Gastrocnemius medialis (tissue), 4 donors: ENCODE measurements around the gene CASP8. TPM values are rescaled to one million over a fixed set of nuclear protein-coding genes. Genes with fewer than 3 reads are reported as not detected.
"Not testable (repeated sequence)": the region's sequence is repeated elsewhere in the genome, so short reads cannot be mapped to it uniquely, and the experiment has no call there.

Experiments
- ATAC-seq, 2 donors: fragments of 150-250 bp; one replicate each; pipeline ENCODE4 v1.9.1; 2016
- DNase-seq, 2 donors: peaks; one replicate each; pipeline ENCODE4 v3.0.0-alpha.2; 2019
- H3K27ac ChIP-seq, 4 donors: fragments of 200-600 bp; sonication (generic); 1 replicate in 1 of 4; 2 replicates in 3 of 4; pipeline ENCODE4 v1.5.1; 2016 to 2018; ENCODE audit warnings: mild to moderate bottlenecking in 2 of 4, moderate library complexity in 1 of 4
- H3K27me3 ChIP-seq, 3 donors: fragments of 200-600 bp; sonication (generic) in 2 of 3; 1 replicate in 1 of 3; 2 replicates in 2 of 3; pipeline versions ENCODE4 v1.5.1 to v1.6.0; 2016 to 2019; ENCODE audit warnings: mild to moderate bottlenecking in 1 of 3, moderate library complexity in 1 of 3
- H3K36me3 ChIP-seq, 2 donors: fragments of 200-600 bp; sonication (generic) in 1 of 2; one replicate each; pipeline ENCODE4 v1.5.1; 2017 to 2018
- H3K4me1 ChIP-seq, 2 donors: fragments of 200-600 bp; sonication (generic) in 1 of 2; one replicate each; pipeline ENCODE4 v1.5.1; 2016 to 2017; ENCODE audit warnings: mild to moderate bottlenecking in 2 of 2
- H3K4me3 ChIP-seq, 4 donors: fragments of 200-600 bp; sonication (generic) in 3 of 4; 1 replicate in 1 of 4; 2 replicates in 3 of 4; pipeline ENCODE4 v1.5.1; 2016 to 2019; ENCODE audit warnings: mild to moderate bottlenecking in 2 of 4
- H3K9me3 ChIP-seq, 3 donors: fragments of 200-600 bp; sonication (generic) in 2 of 3; 1 replicate in 1 of 3; 2 replicates in 2 of 3; pipeline ENCODE4 v1.5.1; 2016 to 2019
- CTCF ChIP-seq, 5 experiments: fragments of 450-650 bp in 3 of 5; fragments of 200-600 bp in 2 of 5; sonication (generic) in 2 of 5; IDR thresholded peaks in 4 of 5; conservative IDR thresholded peaks in 1 of 5; 1 replicate in 4 of 5; 2 replicates in 1 of 5; pipeline ENCODE4 v1.5.1; 2016 to 2019; ENCODE audit warnings: antibody characterized with exemption in 5 of 5, mild to moderate bottlenecking in 3 of 5, moderate library complexity in 3 of 5
- POLR2A ChIP-seq, 2 donors: fragments of 450-650 bp; IDR thresholded peaks; one replicate each; pipeline ENCODE4 v1.6.1; 2017; ENCODE audit warnings: antibody characterized with exemption in 2 of 2, mild to moderate bottlenecking in 2 of 2, moderate library complexity in 2 of 2
- in situ Hi-C, 4 donors: fragments of 200-750 bp; cut with MboI; loops; one replicate each; pipeline versions ENCODE4 v1.15.0 to v1.8.0; 2017; ENCODE audit warnings: low sequenced_read_pairs in 4 of 4
- intact Hi-C: fragments of 100-400 bp; cut with DNase I; formaldehyde crosslinking; loops from one replicate; pipeline ENCODE4 v1.15.1; 2023; ENCODE audit warnings: low total_unique reads
- total RNA-seq, 4 donors: library from RNA; depleted of rRNA; stranded (reverse); fragments of >200 nt; gene quantifications; one replicate each; pipeline versions ENCODE4 v1.1.0 to v1.2.3, GENCODE V29; 2016

CASP8 gene
- total RNA-seq, 4 donors from 2014 or later: 2.3 to 3.5 (median 2.9) TPM

GRCh38 chr2:201280191-201281040 is 20.1 kb downstream of the CASP8 start:
- intact Hi-C loops: no loop called here

GRCh38 chr2:201285499-201285898 is 25.2 kb downstream of the CASP8 start:
- H3K9me3 ChIP-seq: no peaks in the 10 kb centered on the region
- DNase-seq: no peak
- intact Hi-C loops: no loop called here
- no peaks in the 10 kb centered on the region for H3K4me1 ChIP-seq
- H3K4me3 ChIP-seq: no peak overlapping the region
- H3K27ac ChIP-seq: no peak overlapping the region
- H3K36me3 ChIP-seq: peaks cover 0 to 13% of the 10 kb centered on the region in 2 donors
- H3K27me3 ChIP-seq: no peaks in the 10 kb centered on the region
- no peak for ATAC-seq
- TF ChIP-seq CTCF (IDR thresholded peaks at IDR 0.05 in 4 of 5, conservative IDR thresholded peaks at IDR 0.05 in 1 of 5) (no peak), POLR2A (IDR thresholded peaks at IDR 0.05) (no peak)
- in situ Hi-C loops: no loop called here

More at GRCh38 chr2:201280191-201281040, 20.1 kb downstream of the CASP8 start:
- DNase-seq: no peak
- in situ Hi-C loops: no loop called here
- Histone ChIP-seq H3K27me3 (no peaks in the 10 kb centered on the region), H3K36me3 (peaks cover 0 to 7% of the 10 kb centered on the region in 2 donors), H3K9me3 (no peaks in the 10 kb centered on the region), H3K4me3 (no peak overlapping the region), H3K4me1 (no peaks in the 10 kb centered on the region), H3K27ac (no peak overlapping the region)
- ATAC-seq: no peak
- TF ChIP-seq CTCF (IDR thresholded peaks at IDR 0.05 in 4 of 5, conservative IDR thresholded peaks at IDR 0.05 in 1 of 5): no peak
- TF ChIP-seq POLR2A (IDR thresholded peaks at IDR 0.05): no peak

- H3K27me3 ChIP-seq, H3K4me3 ChIP-seq, intact Hi-C loops, in situ Hi-C loops, H3K4me1 ChIP-seq, H3K9me3 ChIP-seq, H3K27ac ChIP-seq, DNase-seq, H3K36me3 ChIP-seq, ATAC-seq: not testable (repeated sequence)
Measured at GRCh38 chr2:201290457-201291148, 30.3 kb downstream of the CASP8 start.

- Histone ChIP-seq H3K27me3 (no peaks in the 10 kb centered on the region), H3K4me1 (no peaks in the 10 kb centered on the region), H3K27ac (no peak overlapping the region), H3K36me3 (no peaks in the 10 kb centered on the region), H3K9me3 (no peaks in the 10 kb centered on the region), H3K4me3 (no peak overlapping the region)
- in situ Hi-C loops (no loop called here), intact Hi-C loops (no loop called here)
- DNase-seq (no peak), ATAC-seq (no peak)
- TF ChIP-seq POLR2A (IDR thresholded peaks at IDR 0.05): no peak
- TF ChIP-seq CTCF (IDR thresholded peaks at IDR 0.05 in 4 of 5, conservative IDR thresholded peaks at IDR 0.05 in 1 of 5): no peak
Measured at GRCh38 chr2:201298462-201299052, 38.2 kb downstream of the CASP8 start.

GRCh38 chr2:201299929-201300328 is 39.6 kb downstream of the CASP8 start:
- H3K27ac ChIP-seq, intact Hi-C loops, DNase-seq, in situ Hi-C loops, ATAC-seq, H3K27me3 ChIP-seq, H3K4me1 ChIP-seq, H3K36me3 ChIP-seq, H3K9me3 ChIP-seq, H3K4me3 ChIP-seq: not testable (repeated sequence)
